GM12878 (cell line): Measurements from ENCODE around the gene GM2A. TPM values are rescaled to one million over a fixed set of nuclear protein-coding genes. Genes with fewer than 3 reads are reported as not detected.

ENCODE experiments used
- BMI1 ChIP-seq: fragments of 450-650 bp; IDR thresholded peaks from 2 replicates; pipeline ENCODE4 v1.6.1; 2016; ENCODE audit warnings: mild to moderate bottlenecking, moderate library complexity, borderline replicate concordance
- CHD2 ChIP-seq: IDR thresholded peaks from 2 replicates; pipeline ENCODE4 v1.6.1; 2011; ENCODE audit warnings: low read depth, low read length, improper control_type of control experiment, borderline replicate concordance
- CREB1 ChIP-seq: IDR thresholded peaks from 2 replicates; pipeline ENCODE4 v1.6.1; 2012; ENCODE audit warnings: low read depth, mild to moderate bottlenecking, inconsistent platforms
- CTCF ChIP-seq, 3 experiments: IDR thresholded peaks in 2 of 3; conservative IDR thresholded peaks in 1 of 3; 2 replicates each; pipeline ENCODE4 v1.5.1; 2011; ENCODE audit warnings: low read depth in 3 of 3, low read length in 3 of 3, mild to moderate bottlenecking in 3 of 3, control low read depth in 2 of 3, moderate library complexity in 2 of 3, inconsistent platforms in 1 of 3, mixed read lengths in 1 of 3; ENCODE audit not compliant: control insufficient read depth in 2 of 3, insufficient read depth in 1 of 3; ENCODE audit errors: extremely low read depth in 1 of 3
- EED ChIP-seq: sonication (generic); IDR thresholded peaks from 2 replicates; pipeline ENCODE4 v1.6.1; 2016; ENCODE audit warnings: antibody characterized with exemption, low read depth
- ESRRA ChIP-seq: IDR thresholded peaks from 2 replicates; pipeline ENCODE4 v1.6.1; 2012; ENCODE audit warnings: mild to moderate bottlenecking, low read length, improper control_type of control experiment
- HDAC2 ChIP-seq: fragments of 200-600 bp; sonication (generic); IDR thresholded peaks from 2 replicates; pipeline ENCODE4 v1.6.1; 2017
- HDAC6 ChIP-seq: fragments of 200-600 bp; sonication (generic); IDR thresholded peaks from one replicate; pipeline ENCODE4 v1.8.0; 2017; ENCODE audit warnings: antibody characterized with exemption; ENCODE audit not compliant: unreplicated experiment
- IRF3 ChIP-seq: fragments of 450-650 bp; IDR thresholded peaks from 2 replicates; pipeline ENCODE4 v1.6.1; 2014; ENCODE audit warnings: mild to moderate bottlenecking
- IRF4 ChIP-seq: IDR thresholded peaks from 2 replicates; pipeline ENCODE4 v1.6.1; 2011; ENCODE audit warnings: low read depth, low read length
- MEF2A ChIP-seq: IDR thresholded peaks from 2 replicates; pipeline ENCODE4 v1.6.1; 2011; ENCODE audit warnings: low read depth, mild to moderate bottlenecking, low read length, moderate library complexity; ENCODE audit not compliant: insufficient read depth
- MXI1 ChIP-seq: fragments of 150-350 bp; IDR thresholded peaks from 2 replicates; pipeline ENCODE4 v1.6.1; 2011; ENCODE audit warnings: low read depth, mild to moderate bottlenecking, inconsistent platforms, low read length, improper control_type of control experiment
- NBN ChIP-seq: fragments of 450-650 bp; IDR thresholded peaks from 2 replicates; pipeline ENCODE4 v1.6.1; 2016
- PBX3 ChIP-seq: IDR thresholded peaks from 2 replicates; pipeline ENCODE4 v1.6.1; 2011; ENCODE audit warnings: mild to moderate bottlenecking, low read depth, low read length, moderate library complexity; ENCODE audit not compliant: insufficient replicate concordance
- POLR2A ChIP-seq: IDR thresholded peaks from 2 replicates; pipeline ENCODE4 v1.6.1; 2011; ENCODE audit warnings: low read depth, mild to moderate bottlenecking, low read length
- SMAD5 ChIP-seq: IDR thresholded peaks from 2 replicates; pipeline ENCODE4 v1.6.1; 2016; ENCODE audit warnings: antibody characterized with exemption, low read depth
- SMARCA5 ChIP-seq: fragments of 450-650 bp; IDR thresholded peaks from 2 replicates; pipeline ENCODE4 v1.6.1; 2017; ENCODE audit warnings: mild to moderate bottlenecking
- SMC3 ChIP-seq: IDR thresholded peaks from 2 replicates; pipeline ENCODE4 v1.6.1; 2011; ENCODE audit warnings: low read length, improper control_type of control experiment, borderline replicate concordance
- SREBF1 ChIP-seq: IDR thresholded peaks from 2 replicates; pipeline ENCODE4 v1.6.1; 2012; ENCODE audit warnings: mild to moderate bottlenecking, low read length
- ZBTB4 ChIP-seq: fragments of 450-650 bp; formaldehyde crosslinking; IDR thresholded peaks from 2 replicates; pipeline ENCODE4 v1.4.0; 2022; ENCODE audit warnings: mild to moderate bottlenecking, moderate library complexity
- ZNF274 ChIP-seq: IDR thresholded peaks from one replicate; pipeline ENCODE4 v1.8.0; 2011; ENCODE audit not compliant: insufficient read length, insufficient read depth
- ZZZ3 ChIP-seq: IDR thresholded peaks from 2 replicates; pipeline ENCODE4 v1.6.1; 2011; ENCODE audit warnings: low read depth; ENCODE audit not compliant: control insufficient read depth, insufficient read length
- polyA plus RNA-seq, 11 experiments: library from polyadenylated mRNA; depleted of rRNA in 4 of 11; unstranded in 6 of 11; stranded (reverse) in 5 of 11; fragments of >200 nt; fragmentation: Nextera tagmentation in 4 of 11; fragmentation: Illumina TruSeq in 1 of 11; extraction: Ambion mirVana in 4 of 11; extraction: Trizol in 1 of 11; gene quantifications; 1 replicate in 1 of 11; 2 replicates in 10 of 11; pipeline versions ENCODE4 v1.2.1 to v1.2.3, GENCODE V29; 2011 to 2016; ENCODE audit warnings: inconsistent platforms in 2 of 11, missing spikeins in 2 of 11, low read depth in 1 of 11
- total RNA-seq, 4 experiments: library from RNA; depleted of rRNA in 3 of 4; stranded (reverse); fragments of >200 nt in 3 of 4; fragmentation: Illumina TruSeq in 1 of 4; extraction: Trizol in 1 of 4; gene quantifications; 2 replicates each; pipeline versions ENCODE4 v1.2.1 to v1.2.3, GENCODE V29; 2013 to 2021
- TF ChIP-seq, protein P1 (sequence below): IDR thresholded peaks from 2 replicates; pipeline ENCODE4 v1.6.1; 2012; ENCODE audit warnings: low read depth, low read length, improper control_type of control experiment

Gene GM2A
- total and polyA plus RNA-seq, 10 of the 15 experiments (the other 5 are each of a cell fraction or from before 2014, with no cell fraction given), result 33.6 to 106 (median 68.2) TPM

- no peak for TF ChIP-seq ZBTB4 (CRISPR knock-in tag)
- no peak for TF ChIP-seq SREBF1
- no peak for TF ChIP-seq CREB1
- no peak for TF ChIP-seq SMC3
- TF ChIP-seq BMI1, result no peak
- TF ChIP-seq MEF2A, result 0 out of 2 replicates have a peak, but pooled peaks have one; percentile 4
- TF ChIP-seq SMAD5, result peak; percentile 97
- peak; percentile 62; the same call in 1 of the 2 replicates for TF ChIP-seq MXI1
- TF ChIP-seq, protein P1, sequence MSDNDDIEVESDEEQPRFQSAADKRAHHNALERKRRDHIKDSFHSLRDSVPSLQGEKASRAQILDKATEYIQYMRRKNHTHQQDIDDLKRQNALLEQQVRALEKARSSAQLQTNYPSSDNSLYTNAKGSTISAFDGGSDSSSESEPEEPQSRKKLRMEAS, result 0 out of 2 replicates have a peak, but pooled peaks have one; percentile 31
- TF ChIP-seq CTCF (IDR thresholded peaks at IDR 0.05 in 2 of 3, conservative IDR thresholded peaks at IDR 0.05 in 1 of 3; ENCODE audit: control insufficient read depth in 2 of 3, extremely low read depth in 1 of 3, insufficient read depth in 1 of 3, low read depth in 3 of 3, low read length in 3 of 3), result no peak
- no peak; the same call in 1 of the 2 replicates for TF ChIP-seq EED
- TF ChIP-seq CHD2, result no peak
- TF ChIP-seq ZNF274, result no peak
- TF ChIP-seq HDAC6, result no peak
- TF ChIP-seq ESRRA, result no peak
- TF ChIP-seq PBX3, result no peak
- TF ChIP-seq NBN, result peak; percentile 77; the same call in 1 of the 2 replicates
- no peak for TF ChIP-seq ZZZ3
- no peak; the same call in 1 of the 2 replicates for TF ChIP-seq IRF4
- peak; percentile 82; the same call in 1 of the 2 replicates for TF ChIP-seq SMARCA5
- TF ChIP-seq HDAC2, result no peak
- TF ChIP-seq IRF3, result no peak
- peak; percentile 93 for TF ChIP-seq POLR2A
Measured at GRCh38 chr5:151213803-151214613, 39.0 kb upstream of the GM2A start (continued).
